DOHH2 (cell line): ENCODE data around the gene CHRND.

Experiments used
- H3F3A ChIP-seq: fragments of 200-600 bp; sonication (generic), shearing (Covaris generic); 2 replicates; pipeline ENCODE4 v1.6.0; 2016; ENCODE audit warnings: antibody characterized with exemption, mild to moderate bottlenecking; ENCODE audit not compliant: control insufficient read depth, insufficient read depth
- H3K27ac ChIP-seq: fragments of 200-600 bp; sonication (generic); 2 replicates; pipeline ENCODE4 v1.5.1; 2014; ENCODE audit warnings: low read depth, mild to moderate bottlenecking, low read length, moderate library complexity
- H3K27me3 ChIP-seq: fragments of 200-600 bp; sonication (generic); 2 replicates; pipeline ENCODE4 v1.6.1; 2014; ENCODE audit warnings: mild to moderate bottlenecking, low read length, mixed read lengths; ENCODE audit not compliant: control insufficient read depth
- H3K36me3 ChIP-seq: fragments of 200-600 bp; sonication (generic); 2 replicates; pipeline ENCODE4 v1.6.1; 2014; ENCODE audit warnings: mild to moderate bottlenecking, low read length, moderate library complexity, mixed read lengths; ENCODE audit not compliant: control insufficient read depth
- H3K4me1 ChIP-seq: fragments of 200-600 bp; sonication (generic); 2 replicates; pipeline ENCODE4 v1.6.1; 2014; ENCODE audit warnings: mild to moderate bottlenecking, low read length, mixed read lengths; ENCODE audit not compliant: control insufficient read depth
- H3K4me2 ChIP-seq: fragments of 200-600 bp; sonication (generic); 2 replicates; pipeline ENCODE4 v1.6.0; 2014; ENCODE audit warnings: mild to moderate bottlenecking, low read length, moderate library complexity
- H3K4me3 ChIP-seq: fragments of 200-600 bp; sonication (generic); 2 replicates; pipeline ENCODE4 v1.5.1; 2014; ENCODE audit warnings: mild to moderate bottlenecking, low read length, mixed read lengths
- H3K79me2 ChIP-seq: fragments of 200-600 bp; sonication (generic); 2 replicates; pipeline ENCODE4 v1.6.1; 2014; ENCODE audit warnings: mild to moderate bottlenecking, low read length, mixed read lengths; ENCODE audit not compliant: control insufficient read depth
- H3K9me2 ChIP-seq: fragments of 200-600 bp; sonication (generic); replicated peaks from 2 replicates; pipeline ENCODE4 v1.6.1; 2014; ENCODE audit warnings: mild to moderate bottlenecking, low read length, mixed read lengths; ENCODE audit not compliant: control insufficient read depth
- H3K9me3 ChIP-seq: fragments of 200-600 bp; sonication (generic); 2 replicates; pipeline ENCODE4 v1.6.1; 2014; ENCODE audit warnings: antibody characterized with exemption, low read length, mixed read lengths; ENCODE audit not compliant: control insufficient read depth, insufficient read depth
- H4K20me1 ChIP-seq: fragments of 200-600 bp; sonication (generic); 2 replicates; pipeline ENCODE4 v1.6.0; 2014; ENCODE audit warnings: low read depth, mild to moderate bottlenecking, antibody characterized with exemption, low read length, moderate library complexity; ENCODE audit not compliant: control insufficient read depth, insufficient read depth
- CTCF ChIP-seq: fragments of 200-600 bp; sonication (generic); IDR thresholded peaks from one replicate; pipeline ENCODE4 v1.5.1; 2014; ENCODE audit warnings: antibody characterized with exemption, mild to moderate bottlenecking, low read depth, low read length; ENCODE audit not compliant: poor library complexity, severe bottlenecking
- EZH2phosphoT487 ChIP-seq: fragments of 200-600 bp; sonication (generic); IDR thresholded peaks from 2 replicates; pipeline ENCODE4 v1.6.1; 2017; ENCODE audit warnings: borderline replicate concordance, mild to moderate bottlenecking, antibody characterized with exemption, low read length, moderate library complexity, mixed read lengths

The CHRND gene

GRCh38 chr2:232521959-232522622, 3.9 kb upstream of the CHRND start:
- Histone ChIP-seq H3K9me2 (no peaks in the 10 kb centered on the region), H3K36me3 (no peaks in the 10 kb centered on the region), H3K4me3 (peak overlapping the region; percentile 14; the same call in 1 of the 2 replicates), H3K27ac (no peak overlapping the region), H3K4me2 (peak overlapping the region; percentile 33), H3K4me1 (peaks cover 27% of the 10 kb centered on the region), H3K79me2 (no peaks in the 10 kb centered on the region), H3K27me3 (peaks cover 24% of the 10 kb centered on the region), H3F3A (no peaks in the 10 kb centered on the region), H3K9me3 (no peaks in the 10 kb centered on the region), H4K20me1 (no peaks in the 10 kb centered on the region)
- TF ChIP-seq CTCF (peak; percentile 71), EZH2phosphoT487 (no peak)

DNA sequence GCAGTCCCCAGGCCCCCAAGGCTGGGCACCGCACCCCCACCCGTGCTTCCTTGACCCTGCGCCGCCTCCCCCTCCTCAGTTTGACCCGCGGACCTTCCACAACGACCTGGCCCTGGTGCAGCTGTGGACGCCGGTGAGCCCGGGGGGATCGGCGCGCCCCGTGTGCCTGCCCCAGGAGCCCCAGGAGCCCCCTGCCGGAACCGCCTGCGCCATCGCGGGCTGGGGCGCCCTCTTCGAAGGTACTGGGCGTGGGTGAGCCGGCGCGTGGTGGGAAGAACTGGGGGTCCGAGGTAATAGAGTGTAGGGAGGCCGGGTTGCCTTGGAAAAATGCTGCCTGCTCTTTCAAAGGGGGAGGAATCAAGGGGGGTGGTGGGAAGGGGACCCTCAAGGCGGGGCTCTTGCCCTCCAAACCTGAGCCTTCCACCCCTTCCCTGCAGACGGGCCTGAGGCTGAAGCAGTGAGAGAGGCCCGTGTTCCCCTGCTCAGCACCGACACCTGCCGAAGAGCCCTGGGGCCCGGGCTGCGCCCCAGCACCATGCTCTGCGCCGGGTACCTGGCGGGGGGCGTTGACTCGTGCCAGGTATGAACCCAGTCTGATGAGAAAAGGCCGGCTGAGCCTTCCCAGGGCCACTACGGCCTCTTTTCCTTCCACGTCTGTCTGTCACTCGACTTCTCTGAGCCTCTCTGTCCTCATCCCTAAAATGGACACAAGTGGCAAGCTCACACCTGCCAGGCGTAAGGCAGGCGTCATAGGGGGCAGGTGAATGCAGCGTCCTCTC, 3.1 kb upstream of the CHRND start:
- TF ChIP-seq CTCF (no peak), EZH2phosphoT487 (no peak)
- Histone ChIP-seq H3K4me2 (peak overlapping the region; percentile 62), H3F3A (no peaks in the 10 kb centered on the region), H3K79me2 (no peaks in the 10 kb centered on the region), H3K9me3 (no peaks in the 10 kb centered on the region), H3K9me2 (no peaks in the 10 kb centered on the region), H3K36me3 (no peaks in the 10 kb centered on the region), H3K27me3 (peaks cover 24% of the 10 kb centered on the region), H3K4me3 (peak overlapping the region; percentile 14; the same call in 1 of the 2 replicates), H4K20me1 (no peaks in the 10 kb centered on the region), H3K27ac (no peak overlapping the region), H3K4me1 (peaks cover 23% of the 10 kb centered on the region)

- Histone ChIP-seq H3K9me2 (no peaks in the 10 kb centered on the region), H3K4me3 (peak overlapping the region; percentile 58; the same call in 1 of the 2 replicates), H4K20me1 (no peaks in the 10 kb centered on the region), H3K79me2 (no peaks in the 10 kb centered on the region), H3F3A (no peaks in the 10 kb centered on the region), H3K4me2 (peak overlapping the region; percentile 62), H3K4me1 (peaks cover 23% of the 10 kb centered on the region), H3K9me3 (no peaks in the 10 kb centered on the region), H3K36me3 (no peaks in the 10 kb centered on the region), H3K27ac (no peak overlapping the region), H3K27me3 (peaks cover 24% of the 10 kb centered on the region)
- TF ChIP-seq CTCF = no peak
- no peak; the same call in 1 of the 2 replicates for TF ChIP-seq EZH2phosphoT487
Observed at GRCh38 chr2:232523402-232523681, 2.6 kb upstream of the CHRND start.
